NCI-H460 (cell line): ENCODE data around the gene KRTAP9-7. TPM values are rescaled to one million over a fixed set of nuclear protein-coding genes. Genes with fewer than 3 reads are reported as not detected.
"Not testable (repeated sequence)": the region's sequence is repeated elsewhere in the genome, so short reads cannot be mapped to it uniquely, and the experiment has no call there.

Source experiments
- DNase-seq: peaks from one replicate; pipeline ENCODE4 v3.0.0-alpha.2; 2016; ENCODE audit warnings: low read depth; ENCODE audit errors: extremely low read depth
- total RNA-seq: library from RNA; depleted of rRNA; stranded (reverse); fragments of >200 nt; shearing (Covaris generic); gene quantifications from 2 replicates; pipeline ENCODE4 v1.2.3, GENCODE V29; 2014

Gene KRTAP9-7
- total RNA-seq, 1 experiment from 2014 or later: not detected

- not testable (repeated sequence) for DNase-seq
Observed at GRCh38 chr17:41271323-41271722, 4.2 kb upstream of the KRTAP9-7 start.

- no peak for DNase-seq
Observed at GRCh38 chr17:41271858-41272257, 3.6 kb upstream of the KRTAP9-7 start.

DNA sequence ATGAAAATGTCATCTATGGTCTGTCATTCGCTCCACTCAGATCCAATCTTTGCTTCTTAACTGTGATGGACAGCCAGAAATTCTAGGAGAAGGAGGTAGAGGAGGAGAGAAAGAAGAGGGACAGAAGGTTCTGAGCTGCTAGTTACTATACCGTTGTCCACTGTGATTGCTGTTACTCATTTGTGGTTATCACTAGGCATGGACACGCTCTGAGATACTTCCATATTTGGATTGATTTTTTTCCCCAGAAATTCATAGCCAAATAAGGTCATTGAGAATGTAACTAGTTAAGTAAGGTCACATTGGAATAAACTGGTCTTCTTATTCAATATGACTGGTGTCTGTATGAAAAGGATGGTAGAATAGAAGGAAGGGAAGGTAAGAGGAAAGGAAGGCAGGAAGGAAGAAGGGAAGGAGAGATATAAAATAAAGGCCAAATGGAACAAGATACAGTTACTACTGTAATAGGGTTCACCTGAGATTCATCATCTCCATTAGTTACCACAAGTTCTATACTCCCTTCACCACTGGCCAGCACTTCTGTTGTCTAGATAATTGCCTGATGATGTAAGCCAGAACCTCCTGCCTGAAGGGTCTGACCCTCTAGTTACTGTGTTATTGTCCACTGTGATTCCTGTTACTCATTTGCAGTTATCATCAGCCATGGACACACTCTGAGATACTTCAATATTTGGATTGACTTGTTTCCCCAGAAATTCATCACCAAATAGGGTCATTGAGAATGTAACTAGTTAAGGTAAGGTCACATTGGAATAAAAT, 2.9 kb downstream of the KRTAP9-7 start:
- no peak for DNase-seq

GRCh38 chr17:41284043-41284442, 8.5 kb downstream of the KRTAP9-7 start:
- DNase-seq: no peak

- DNase-seq: no peak
Observed at GRCh38 chr17:41284546-41284945, 9.0 kb downstream of the KRTAP9-7 start.

DNA sequence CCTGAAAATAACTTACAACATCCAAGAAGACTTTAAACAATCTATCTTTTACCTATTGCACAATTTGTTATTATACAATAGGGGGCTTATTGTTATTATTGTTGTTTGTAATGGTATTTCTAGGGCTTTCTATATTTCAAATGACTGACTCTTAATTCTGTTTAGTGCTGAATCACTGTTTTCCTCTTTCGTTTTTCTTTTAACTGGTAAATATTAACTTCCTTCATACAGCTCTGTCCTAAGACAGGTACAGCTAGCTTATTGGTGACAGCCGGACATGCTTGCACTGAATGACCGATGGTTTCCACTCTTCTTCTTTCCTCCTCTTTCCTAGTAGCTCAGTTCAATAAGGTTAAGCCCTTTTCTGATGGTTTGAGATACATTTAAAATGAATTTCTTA, 11.6 kb downstream of the KRTAP9-7 start:
- DNase-seq: no peak

DNA sequence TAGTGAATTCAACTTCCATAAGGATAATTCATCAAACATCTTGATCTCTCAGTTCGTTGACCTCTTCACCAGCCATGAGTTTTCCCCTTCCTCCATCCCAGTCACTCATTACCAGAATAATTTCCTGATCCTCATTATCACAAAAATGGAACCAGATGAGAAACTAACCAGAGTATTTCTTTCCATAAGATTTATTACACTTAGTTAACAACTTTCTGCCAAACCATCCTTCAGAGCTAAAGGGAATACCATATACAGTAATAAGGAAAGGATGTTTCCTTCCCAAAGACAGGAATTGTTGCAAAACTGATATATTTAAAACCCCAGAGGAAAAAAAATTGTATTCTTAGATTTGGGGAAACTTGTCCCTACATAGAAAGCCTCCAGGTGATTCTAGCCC, 18.5 kb downstream of the KRTAP9-7 start:
- DNase-seq: no peak

GRCh38 chr17:41296846-41297245, 21.3 kb downstream of the KRTAP9-7 start:
- no peak for DNase-seq

GRCh38 chr17:41298458-41299135, 23.1 kb downstream of the KRTAP9-7 start:
- no peak for DNase-seq

GRCh38 chr17:41301204-41301790, 25.8 kb downstream of the KRTAP9-7 start:
- no peak for DNase-seq

DNA sequence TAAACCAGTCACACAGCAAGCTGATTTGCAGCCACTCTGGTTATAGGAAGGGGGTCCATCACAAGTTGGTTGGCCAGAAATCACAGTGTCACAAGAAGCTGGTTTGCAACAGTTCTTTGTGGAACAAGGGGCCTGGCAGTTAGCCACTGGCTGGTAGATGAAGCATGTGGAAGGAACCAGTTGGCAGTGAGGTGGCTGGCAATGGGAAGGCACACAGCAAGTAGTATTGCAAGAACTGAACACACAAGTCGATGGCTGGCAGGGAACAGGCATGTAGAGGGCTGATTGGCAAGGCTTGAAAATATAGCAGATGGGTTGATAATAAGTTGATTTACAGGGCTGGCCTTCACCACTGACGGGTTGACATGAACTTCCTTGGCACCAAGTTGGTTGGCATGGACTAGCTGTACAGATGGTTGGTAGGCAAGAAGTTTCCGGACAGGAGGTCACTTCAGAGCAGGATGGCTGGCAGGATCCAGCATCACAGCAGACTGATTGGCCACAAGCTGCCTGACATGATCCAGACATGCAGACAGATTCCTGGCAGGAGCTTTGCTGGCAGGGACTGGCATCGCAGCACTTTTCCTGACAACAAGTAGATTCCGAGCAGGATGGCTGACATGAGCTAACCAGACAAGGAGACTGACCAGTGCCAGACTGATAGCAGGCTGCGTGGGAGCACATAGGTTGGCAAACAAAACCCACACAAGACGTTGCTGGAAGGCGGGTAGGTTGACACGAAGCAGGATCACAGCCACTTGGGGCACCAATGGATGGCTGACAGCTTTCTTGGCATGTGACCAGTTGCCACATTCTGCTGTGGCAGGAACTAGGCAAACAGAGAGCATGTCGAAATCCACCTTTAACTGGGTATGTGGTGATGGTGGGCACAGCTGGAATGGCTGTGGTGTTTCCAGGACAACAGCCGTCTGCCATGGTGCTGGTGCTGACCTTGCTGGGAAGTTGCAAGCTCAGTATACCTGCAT, 26.7 kb downstream of the KRTAP9-7 start, which contains the start of gene KRTAP29-1:
KRTAP29-1 (minus strand) TSS at position 936 of the 986 bp plus-strand sequence; CDS start at position 936, 0 bp downstream.
- DNase-seq: no peak

DNA sequence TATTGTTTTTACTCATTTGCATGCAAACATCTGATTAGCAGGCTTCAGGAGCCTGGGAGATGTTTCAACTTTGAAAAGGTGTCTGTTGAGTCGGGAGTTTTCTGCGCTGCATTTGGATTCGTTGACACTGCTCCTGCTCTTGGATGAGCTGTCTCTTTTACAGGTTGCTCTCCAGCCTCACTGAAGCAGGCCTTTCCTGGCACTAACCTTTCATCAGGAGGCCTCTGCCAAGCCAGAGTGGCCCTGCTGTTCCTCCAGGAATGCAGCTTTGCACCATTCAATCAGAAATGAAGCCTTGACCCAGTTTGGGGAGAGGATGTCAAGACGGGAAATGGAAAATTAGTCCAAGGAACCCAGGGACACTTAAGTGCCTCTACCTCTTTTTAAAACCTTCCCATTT, 27.5 kb downstream of the KRTAP9-7 start:
- no peak for DNase-seq

- DNase-seq: no peak
Observed at GRCh38 chr17:41304091-41304490, 28.6 kb downstream of the KRTAP9-7 start.

GRCh38 chr17:41307647-41308046, 32.1 kb downstream of the KRTAP9-7 start:
- no peak for DNase-seq

DNA sequence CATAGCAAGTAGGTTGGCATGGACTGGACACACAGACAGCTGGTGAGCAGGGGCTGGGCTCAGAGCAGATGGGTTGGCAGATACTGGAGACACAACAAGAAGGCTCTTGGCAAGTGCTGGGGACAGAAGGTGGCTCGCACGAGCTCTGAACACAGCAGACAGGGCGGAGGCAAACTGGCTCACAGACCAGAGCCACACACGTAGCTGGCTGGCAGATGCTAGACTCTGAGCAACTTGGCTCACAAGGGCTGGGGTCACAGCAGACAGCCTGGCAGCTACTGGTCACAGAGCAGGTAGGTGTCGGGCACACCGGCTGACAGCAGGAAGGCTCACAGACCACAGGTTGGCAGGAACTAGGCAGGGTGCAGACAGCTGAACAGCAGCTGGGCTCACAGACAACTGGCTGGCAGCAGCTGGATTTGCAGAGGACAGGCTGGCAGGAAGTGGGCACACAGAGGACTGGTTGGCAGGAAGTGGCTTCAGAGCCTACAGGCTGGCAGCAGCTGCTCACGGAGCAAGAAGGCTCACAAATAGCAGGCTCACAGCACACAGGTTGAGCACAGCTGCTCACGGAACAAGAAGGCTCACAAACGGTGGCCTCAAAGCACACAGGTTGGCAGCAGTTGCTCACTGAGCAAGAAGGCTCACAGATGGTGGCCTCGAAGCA, 32.9 kb downstream of the KRTAP9-7 start:
- no peak for DNase-seq

GRCh38 chr17:41308918-41309359, 33.4 kb downstream of the KRTAP9-7 start, which contains the start of gene KRTAP16-1:
KRTAP16-1 (minus strand) TSS chr17:41309309; CDS start chr17:41309253, 56 bp downstream.
- DNase-seq: no peak

DNA sequence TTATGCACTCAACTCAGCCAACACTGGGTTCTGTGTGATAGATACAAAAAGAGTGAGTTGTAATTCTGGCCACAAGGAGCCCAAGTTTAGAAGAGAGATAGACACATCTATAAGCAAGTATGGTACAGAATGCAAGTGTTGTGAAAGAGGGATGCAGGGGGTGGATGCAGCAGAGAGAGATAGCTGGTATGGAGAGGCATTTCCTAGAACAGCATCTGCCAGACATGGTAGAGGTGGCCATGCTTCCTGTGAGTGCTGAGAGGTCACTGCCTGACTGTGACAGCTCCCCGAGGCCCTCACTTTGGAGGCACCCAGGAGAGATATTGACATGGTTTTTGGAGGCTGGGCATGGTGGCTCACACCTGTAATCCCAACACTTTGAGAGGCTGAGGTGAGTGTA, 35.6 kb downstream of the KRTAP9-7 start:
- DNase-seq: no peak

DNA sequence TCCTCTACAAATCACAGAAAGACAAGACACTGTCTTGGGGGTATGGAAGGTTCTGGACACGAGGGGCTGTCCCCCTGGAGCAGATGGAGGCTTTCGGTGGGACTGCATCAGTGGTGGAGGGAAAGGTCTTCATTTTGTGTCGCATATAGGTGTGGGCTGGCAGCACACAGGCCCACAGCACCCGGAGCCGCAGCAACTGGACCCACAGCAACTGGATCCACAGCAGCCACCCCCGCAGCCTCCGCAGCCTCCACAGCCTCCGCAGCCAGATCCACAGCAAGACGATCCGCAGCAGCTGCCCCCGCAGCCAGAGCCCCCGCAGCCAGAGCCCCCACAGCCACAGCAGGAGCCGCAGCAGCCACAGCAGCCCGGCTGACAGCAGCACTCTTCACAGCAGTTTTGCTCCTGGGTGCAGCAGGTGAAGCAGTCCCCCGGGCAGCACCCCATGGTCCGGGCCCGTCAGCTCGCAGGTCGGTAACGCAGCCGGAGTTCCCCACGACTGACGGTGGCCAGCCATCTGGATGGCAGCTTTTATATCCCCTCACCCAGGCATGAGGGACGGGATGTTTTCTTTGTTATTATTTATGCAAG, 39.8 kb downstream of the KRTAP9-7 start, which contains the start of gene KRTAP17-1:
KRTAP17-1 (minus strand) TSS at position 507 of the 591 bp plus-strand sequence; CDS start at position 447, 60 bp downstream.
- no peak for DNase-seq

- no peak for DNase-seq
Observed at GRCh38 chr17:41315814-41316445, 40.4 kb downstream of the KRTAP9-7 start.
